ENCODE measurements around the gene SNX32.

SNX32 gene

DNA sequence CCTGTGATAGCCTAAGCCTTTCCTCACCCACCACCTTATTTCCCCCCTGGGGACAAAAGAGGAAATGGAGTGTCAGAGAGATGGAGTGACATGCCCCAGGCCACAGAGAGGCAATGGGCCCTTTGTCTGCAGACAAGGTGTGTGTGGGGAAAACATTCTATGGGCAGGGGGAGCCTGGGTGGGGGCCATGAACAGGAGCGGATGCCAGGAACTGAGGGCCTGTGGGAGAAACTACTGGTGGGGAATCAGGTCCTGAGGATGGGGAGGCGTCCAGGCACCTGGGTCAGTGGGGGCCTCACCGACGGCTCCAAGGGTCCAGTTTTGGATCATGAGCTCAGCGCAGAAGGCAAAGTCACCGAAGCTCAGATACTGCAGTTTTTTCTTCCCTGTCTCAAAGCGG, 51.5 kb downstream of the SNX32 start:
- no peak for DNase-seq (ENCODE audit: extremely low read depth, low read depth)
- no peak for TF ChIP-seq CTCF (IDR thresholded peaks at IDR 0.05; ENCODE audit: low read depth, low read length, missing control alignments)
- no peak overlapping the region for H3K4me3 ChIP-seq (replicated peaks; ENCODE audit: low read depth, low read length)

DNA sequence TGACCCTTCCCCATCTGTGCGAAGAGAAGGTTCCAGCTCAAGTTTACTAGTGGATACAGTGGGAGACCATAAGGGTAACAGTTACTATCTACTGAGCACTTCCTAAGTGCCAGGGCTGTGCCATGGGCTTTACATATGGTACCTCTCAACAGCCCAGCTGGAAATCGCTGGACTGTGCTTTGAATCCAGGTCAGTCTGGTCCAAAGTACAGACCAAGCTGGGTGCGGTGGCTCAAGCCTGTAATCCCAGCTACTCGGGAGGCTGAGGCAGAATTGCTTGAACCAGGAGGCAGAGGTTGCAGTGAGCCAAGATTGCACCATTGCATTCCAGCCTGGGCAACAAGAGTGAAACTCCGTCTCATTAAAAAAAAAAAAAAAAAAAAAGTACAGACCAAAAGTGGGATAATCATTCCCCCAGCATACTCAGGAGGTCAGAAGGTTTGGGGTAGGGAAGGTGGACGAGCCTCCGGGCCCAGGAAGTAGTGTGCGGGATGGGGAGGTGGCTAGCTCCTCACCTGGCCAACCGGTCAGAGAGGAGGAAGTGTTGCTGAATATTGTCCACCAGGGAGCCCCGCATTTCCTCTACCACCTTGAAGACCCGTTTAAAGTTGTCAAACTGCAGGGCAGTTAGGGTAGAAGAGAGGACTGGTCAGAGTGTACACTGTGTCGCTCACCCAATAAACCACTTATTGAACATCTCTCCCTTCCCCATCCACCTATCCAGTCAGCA, 52.2 kb downstream of the SNX32 start:
- TF ChIP-seq CTCF (IDR thresholded peaks at IDR 0.05; ENCODE audit: low read depth, low read length, missing control alignments), result no peak
- no peak overlapping the region for H3K4me3 ChIP-seq (replicated peaks; ENCODE audit: low read depth, low read length)
- DNase-seq (ENCODE audit: extremely low read depth, low read depth), result no peak

DNA sequence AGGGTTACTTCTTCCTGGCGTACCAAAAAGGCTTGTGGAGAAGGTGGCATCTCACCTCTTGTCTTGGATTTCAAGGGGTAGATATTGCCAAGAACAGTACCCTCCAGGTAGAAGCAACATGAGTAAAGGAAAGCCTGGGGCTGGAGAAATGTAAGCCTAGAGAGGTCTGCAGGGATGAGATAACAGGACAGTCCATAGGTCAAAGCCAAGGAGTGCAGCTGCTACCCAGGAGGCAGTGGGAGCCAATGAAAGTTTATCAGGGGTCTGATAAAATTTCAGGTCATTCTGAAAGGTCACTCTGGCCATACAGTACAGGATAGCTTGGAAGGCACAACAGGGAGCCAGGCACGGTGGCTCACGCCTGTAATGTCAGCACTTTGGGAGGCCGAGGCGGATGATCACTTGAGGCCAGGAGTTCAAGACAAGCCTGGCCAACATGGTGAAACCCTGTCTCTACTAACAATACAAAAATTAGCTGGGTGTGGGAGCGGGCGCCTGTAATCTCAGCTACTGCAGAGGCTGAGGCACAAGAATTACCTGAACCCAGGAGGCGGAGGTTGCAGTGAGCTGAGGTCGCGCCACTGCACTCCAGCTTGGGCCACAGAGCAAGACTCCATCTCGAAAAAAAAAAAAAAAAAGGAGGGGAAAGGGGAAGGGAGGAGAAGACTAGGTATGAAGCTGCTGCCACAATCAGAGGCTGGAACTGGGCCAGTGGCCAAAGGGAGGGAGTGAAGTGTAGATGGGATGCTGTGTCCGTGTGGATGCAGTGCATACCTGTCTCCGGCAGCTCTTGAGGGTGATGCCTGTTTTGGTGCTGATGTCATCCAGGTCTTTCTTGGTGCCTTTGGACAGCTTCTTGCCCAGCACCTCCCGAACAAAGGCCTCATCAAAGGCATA, 53.3 kb downstream of the SNX32 start:
- H3K4me3 ChIP-seq (replicated peaks; ENCODE audit: low read depth, low read length), result peak overlapping the region; percentile 87
- DNase-seq (ENCODE audit: extremely low read depth, low read depth), result no peak
- TF ChIP-seq CTCF (IDR thresholded peaks at IDR 0.05; ENCODE audit: low read depth, low read length, missing control alignments), result no peak

- no peak for DNase-seq (ENCODE audit: extremely low read depth, low read depth)
- no peak for TF ChIP-seq CTCF (IDR thresholded peaks at IDR 0.05; ENCODE audit: low read depth, low read length, missing control alignments)
Measured at GRCh38 chr11:65887723-65888162, 54.0 kb downstream of the SNX32 start.

DNA sequence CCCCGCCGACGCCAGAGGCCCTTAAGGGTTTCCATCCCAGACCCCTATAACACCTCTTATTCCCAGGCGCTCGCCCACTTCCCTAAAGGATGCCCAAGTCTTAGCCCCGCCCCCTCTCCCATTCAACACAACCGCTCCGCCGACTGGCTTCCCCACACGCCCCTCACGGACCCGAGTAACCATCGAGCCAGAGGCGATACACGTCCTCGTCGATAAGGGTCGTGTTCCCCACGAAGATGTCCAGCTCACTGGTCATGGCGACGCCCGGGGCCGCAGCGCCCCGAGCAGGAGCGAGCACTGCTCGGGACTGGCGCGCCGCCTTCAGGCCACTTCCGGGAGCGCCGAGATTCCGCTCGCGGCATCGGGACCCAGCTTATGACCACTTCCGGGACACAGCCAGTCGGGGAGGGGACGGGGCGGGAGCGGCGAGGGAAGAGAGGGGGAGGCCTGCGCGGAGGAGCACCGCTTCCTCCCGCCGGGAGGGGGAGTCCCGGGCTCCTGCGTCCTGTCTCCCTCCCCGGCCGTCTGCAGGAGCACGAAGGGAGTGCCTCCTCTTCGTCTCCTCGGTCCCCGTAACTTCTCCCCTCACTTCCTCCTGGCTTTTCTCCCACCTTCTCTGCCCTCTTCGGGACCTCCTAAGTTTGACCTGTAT, 54.5 kb downstream of the SNX32 start, which contains the start of gene FIBP:
Gene FIBP (minus strand): TSS at position 309 of the 652 bp plus-strand sequence. CDS start 53 bp downstream, at position 256.
- peak; percentile 88 for DNase-seq (ENCODE audit: extremely low read depth, low read depth)
- H3K4me3 ChIP-seq (replicated peaks; ENCODE audit: low read depth, low read length), result peak within 1 kb of the TSS; percentile 87
- TF ChIP-seq CTCF (IDR thresholded peaks at IDR 0.05; ENCODE audit: low read depth, low read length, missing control alignments), result peak; percentile 79

More at GRCh38 chr11:65887723-65888162, 54.0 kb downstream of the SNX32 start:
- H3K4me3 ChIP-seq (replicated peaks; ENCODE audit: low read depth, low read length), result peak overlapping the region; percentile 87
